Sciatic nerve (tissue), 2 donors: Measurements from ENCODE around the gene MMP20. TPM values are rescaled to one million over a fixed set of nuclear protein-coding genes. Genes with fewer than 3 reads are reported as not detected.
"Not testable (repeated sequence)": the region's sequence is repeated elsewhere in the genome, so short reads cannot be mapped to it uniquely, and the experiment has no call there.

ENCODE experiments used
- ATAC-seq: fragments of 200-7000 bp; cut with Tn5 transposase; one replicate; pipeline ENCODE4 v1.9.1; 2020; ENCODE audit warnings: mild to moderate bottlenecking, moderate library complexity
- DNase-seq: peaks from one replicate; pipeline ENCODE4 v3.0.0-alpha.2; 2020; ENCODE audit warnings: low spot score
- intact Hi-C: fragments of 100-400 bp; cut with DNase I; formaldehyde crosslinking; loops from one replicate; pipeline ENCODE4 v1.14.2; 2022
- total RNA-seq: library from RNA; stranded (reverse); fragmentation: NEBNext Ultra II Directional; extraction: Animal tissue kit (Norgen Biotek cat#: 25700); gene quantifications from one replicate; pipeline ENCODE4 v1.2.1, GENCODE V29; 2021
- donor health status: DM: no; HTN: no; CAD: no.
- donor health status: DM: no; HTN: no; CAD: no.

MMP20 gene
- not detected for total RNA-seq

- DNase-seq (no peak), ATAC-seq (no peak)
- intact Hi-C loops = no loop called here
Measured at GRCh38 chr11:102625177-102625576, at the start of gene MMP20. Gene MMP20, minus strand, starts transcription at chr11:102625332. Its CDS starts 13 bp downstream, at chr11:102625319.

- ATAC-seq (no peak), DNase-seq (no peak)
- intact Hi-C loops = no loop called here
Measured at GRCh38 chr11:102669664-102670063, 44.5 kb upstream of the MMP20 start.

GRCh38 chr11:102666331-102666957, 41.3 kb upstream of the MMP20 start:
- intact Hi-C loops = no loop called here

GRCh38 chr11:102664001-102664752, 39.0 kb upstream of the MMP20 start:
- ATAC-seq (no peak), DNase-seq (no peak)
- intact Hi-C loops = no loop called here

More at GRCh38 chr11:102666331-102666957, 41.3 kb upstream of the MMP20 start:
- no peak for DNase-seq
- ATAC-seq = peak; percentile 62

GRCh38 chr11:102662607-102663006, 37.5 kb upstream of the MMP20 start:
- ATAC-seq (no peak), DNase-seq (no peak)
- intact Hi-C loops = no loop called here

GRCh38 chr11:102661040-102661439, 35.9 kb upstream of the MMP20 start:
- DNase-seq (no peak), ATAC-seq (no peak)
- intact Hi-C loops = no loop called here

- no peak for DNase-seq
- intact Hi-C loops = no loop called here
- ATAC-seq = no peak
Measured at GRCh38 chr11:102656528-102656927, 31.4 kb upstream of the MMP20 start.

GRCh38 chr11:102655547-102655946, 30.4 kb upstream of the MMP20 start:
- no peak for DNase-seq
- no peak for ATAC-seq
- intact Hi-C loops = no loop called here

- intact Hi-C loops = no loop called here
- ATAC-seq = no peak
- DNase-seq = no peak
Measured at GRCh38 chr11:102654761-102655160, 29.6 kb upstream of the MMP20 start.

GRCh38 chr11:102653744-102654291, 28.7 kb upstream of the MMP20 start:
- intact Hi-C loops = no loop called here
- ATAC-seq (no peak), DNase-seq (no peak)

- intact Hi-C loops = no loop called here
- ATAC-seq (no peak), DNase-seq (no peak)
Measured at GRCh38 chr11:102647430-102647829, 22.3 kb upstream of the MMP20 start.

- intact Hi-C loops = no loop called here
Measured at GRCh38 chr11:102643941-102644340, 18.8 kb upstream of the MMP20 start.

GRCh38 chr11:102640946-102641345, 15.8 kb upstream of the MMP20 start:
- ATAC-seq = no peak
- intact Hi-C loops = no loop called here
- DNase-seq = no peak

More at GRCh38 chr11:102643941-102644340, 18.8 kb upstream of the MMP20 start:
- ATAC-seq (no peak), DNase-seq (no peak)

- ATAC-seq = no peak
- no peak for DNase-seq
- intact Hi-C loops = no loop called here
Measured at GRCh38 chr11:102639656-102640055, 14.5 kb upstream of the MMP20 start.

- DNase-seq = no peak
- ATAC-seq = no peak
- intact Hi-C loops = no loop called here
Measured at GRCh38 chr11:102637731-102638130, 12.6 kb upstream of the MMP20 start.

- intact Hi-C loops = no loop called here
- DNase-seq (no peak), ATAC-seq (no peak)
Measured at GRCh38 chr11:102633385-102634026, 8.4 kb upstream of the MMP20 start.

- intact Hi-C loops = no loop called here
- ATAC-seq (no peak), DNase-seq (no peak)
Measured at GRCh38 chr11:102632026-102632425, 6.9 kb upstream of the MMP20 start.

- ATAC-seq = no peak
- intact Hi-C loops = no loop called here
- DNase-seq = no peak
Measured at GRCh38 chr11:102630598-102631448, 5.7 kb upstream of the MMP20 start.

GRCh38 chr11:102629908-102630307, 4.8 kb upstream of the MMP20 start:
- intact Hi-C loops, ATAC-seq, DNase-seq: not testable (repeated sequence)
